Measurements from ENCODE around the gene MYO1A.
"Not testable (repeated sequence)": the region's sequence is repeated elsewhere in the genome, so short reads cannot be mapped to it uniquely, and the experiment has no call there.

The MYO1A gene

GRCh38 chr12:57087010-57087690 is 37.2 kb upstream of the MYO1A start:
- peak; percentile 87 for DNase-seq

- peak; percentile 92 for DNase-seq
Observed at GRCh38 chr12:57086493-57087009, 36.6 kb upstream of the MYO1A start.

GRCh38 chr12:57085999-57086492 is 36.1 kb upstream of the MYO1A start:
- peak; percentile 81 for DNase-seq

GRCh38 chr12:57080855-57081254 is 30.9 kb upstream of the MYO1A start:
- DNase-seq = no peak

GRCh38 chr12:57079821-57080220 is 29.9 kb upstream of the MYO1A start:
- DNase-seq = no peak

- DNase-seq = peak; percentile 100
Observed at GRCh38 chr12:57078519-57079404, 28.8 kb upstream of the MYO1A start, which contains the start of gene NEMP1. Gene NEMP1 (minus strand): TSS chr12:57078791. CDS start chr12:57078745, 46 bp downstream.

GRCh38 chr12:57073566-57074450 is 23.9 kb upstream of the MYO1A start:
- DNase-seq = not testable (repeated sequence)

GRCh38 chr12:57072661-57073060 is 22.7 kb upstream of the MYO1A start:
- DNase-seq = no peak

GRCh38 chr12:57069523-57069922 is 19.6 kb upstream of the MYO1A start:
- DNase-seq = peak; percentile 90

GRCh38 chr12:57066245-57066644 is 16.3 kb upstream of the MYO1A start:
- DNase-seq = no peak

- DNase-seq = no peak
Observed at GRCh38 chr12:57063991-57064685, 14.2 kb upstream of the MYO1A start.

GRCh38 chr12:57058454-57058853 is 8.5 kb upstream of the MYO1A start:
- no peak for DNase-seq

GRCh38 chr12:57057067-57057751 is 7.3 kb upstream of the MYO1A start:
- no peak for DNase-seq

- no peak for DNase-seq
Observed at GRCh38 chr12:57055824-57056223, 5.9 kb upstream of the MYO1A start.

GRCh38 chr12:57053901-57054300 is 4.0 kb upstream of the MYO1A start:
- not testable (repeated sequence) for DNase-seq

- DNase-seq = not testable (repeated sequence)
Observed at GRCh38 chr12:57053146-57053545, 3.2 kb upstream of the MYO1A start.

- DNase-seq = no peak
Observed at GRCh38 chr12:57051011-57051410, 1.1 kb upstream of the MYO1A start.

GRCh38 chr12:57049119-57049446 is 846 bp downstream of the MYO1A start:
- no peak for DNase-seq

GRCh38 chr12:57048423-57049118 is 1.4 kb downstream of the MYO1A start:
- no peak for DNase-seq

- no peak for DNase-seq
Observed at GRCh38 chr12:57047981-57048380, 1.9 kb downstream of the MYO1A start.
